K562 (cell line): Measurements from ENCODE around the gene TOM1L2. TPM values are rescaled to one million over a fixed set of nuclear protein-coding genes. Genes with fewer than 3 reads are reported as not detected.

Source experiments
- ATAC-seq: fragments of 200-7000 bp; cut with Tn5 transposase; 3 replicates; pipeline ENCODE4 v1.9.1; 2020; ENCODE audit warnings: moderate library complexity
- BruUV-seq: library from RNA; stranded (reverse); fragments of 400-500 nt; replicated peaks from 2 replicates; lab custom pipeline; 2021; lab: Mats Ljungman, UMichigan
- CTCF ChIA-PET: fragments of 300-600 bp; formaldehyde crosslinking; extraction: SDS; loops from one replicate; lab custom pipeline; 2021; ENCODE audit warnings: low intra/inter-chr PET ratio; lab: Yijun Ruan, JAX
- POLR2A ChIA-PET: fragments of 300-600, 350-650 bp; sonication (Branson Sonifier 250); formaldehyde crosslinking; extraction: SDS; loops from one replicate; lab custom pipeline; 2021; ENCODE audit warnings: antibody characterized with exemption, inconsistent platforms; lab: Yijun Ruan, JAX
- DNase-seq, 4 experiments: peaks; one replicate each; pipeline versions ENCODE4 v3.0.0 to v3.0.0-alpha.2; 2011 to 2018; ENCODE audit warnings: low spot score in 3 of 4, mixed read lengths in 3 of 4; ENCODE audit errors: extremely low read depth in 1 of 4
- FAIRE-seq: peaks from 2 replicates; lab custom pipeline; 2011; peaks lifted over from hg19 to GRCh38; lab: Jason Lieb, UNC
- H2AFZ ChIP-seq: 2 replicates; pipeline ENCODE4 v1.6.0; 2011; ENCODE audit warnings: low read depth, low read length, control low read depth, inconsistent platforms
- H3K27ac ChIP-seq: fragments of 200-600 bp; 3 replicates; pipeline ENCODE4 v1.8.0; 2011; ENCODE audit warnings: low read depth, mild to moderate bottlenecking, control low read depth, inconsistent platforms, low read length, moderate library complexity, mixed read lengths; ENCODE audit errors: extremely low read depth
- H3K27me3 ChIP-seq, 2 experiments: fragments of 300-600 bp in 1 of 2; 2 replicates in 1 of 2; 3 replicates in 1 of 2; pipeline versions ENCODE4 v1.6.0 to v1.8.0; 2011; ENCODE audit warnings: inconsistent platforms in 2 of 2, low read length in 2 of 2, mild to moderate bottlenecking in 1 of 2, mixed read lengths in 1 of 2, moderate library complexity in 1 of 2; ENCODE audit not compliant: control insufficient read depth in 2 of 2, insufficient read depth in 2 of 2
- H3K36me3 ChIP-seq: fragments of 300-600 bp; 3 replicates; pipeline ENCODE4 v1.8.0; 2011; ENCODE audit warnings: mild to moderate bottlenecking, low read length, inconsistent platforms; ENCODE audit not compliant: control insufficient read depth, insufficient read depth
- H3K4me1 ChIP-seq, 2 experiments: fragments of 200-600 bp in 1 of 2; replicated peaks in 1 of 2; 2 replicates in 1 of 2; 3 replicates in 1 of 2; pipeline versions ENCODE4 v1.5.1 to v1.8.0; 2011; ENCODE audit warnings: inconsistent platforms in 2 of 2, low read length in 2 of 2, mild to moderate bottlenecking in 1 of 2, mixed read lengths in 1 of 2, moderate library complexity in 1 of 2; ENCODE audit not compliant: control insufficient read depth in 2 of 2, insufficient read depth in 2 of 2
- H3K4me2 ChIP-seq: 2 replicates; pipeline ENCODE4 v1.6.1; 2011; ENCODE audit warnings: low read length, control low read depth, inconsistent platforms, mixed read lengths; ENCODE audit not compliant: insufficient read depth
- H3K4me3 ChIP-seq: fragments of 200-600 bp; sonication (generic), shearing (Covaris generic); 2 replicates; pipeline ENCODE4 v1.5.1; 2016; ENCODE audit warnings: control low read depth, inconsistent platforms
- H3K79me2 ChIP-seq: fragments of 200-600 bp; 3 replicates; pipeline ENCODE4 v1.8.0; 2011; ENCODE audit warnings: low read length, inconsistent platforms; ENCODE audit not compliant: control insufficient read depth, insufficient read depth
- H3K9ac ChIP-seq, 2 experiments: 2 replicates each; pipeline versions ENCODE4 v1.6.0 to v1.6.1; 2011; ENCODE audit warnings: low read depth in 2 of 2, low read length in 2 of 2, control low read depth in 1 of 2, inconsistent platforms in 1 of 2, mild to moderate bottlenecking in 1 of 2, mixed read lengths in 1 of 2; ENCODE audit not compliant: insufficient read depth in 1 of 2
- H3K9me1 ChIP-seq: one replicate; pipeline ENCODE4 v1.6.0; 2011; ENCODE audit warnings: inconsistent platforms, mild to moderate bottlenecking, low read length, moderate library complexity; ENCODE audit not compliant: control insufficient read depth, insufficient read depth
- H3K9me3 ChIP-seq: replicated peaks from 2 replicates; pipeline ENCODE4 v1.5.1; 2011; ENCODE audit warnings: low read depth, low read length, inconsistent platforms; ENCODE audit not compliant: control insufficient read depth, insufficient read depth
- H4K20me1 ChIP-seq: replicated peaks from 2 replicates; pipeline ENCODE4 v1.6.1; 2011; ENCODE audit warnings: low read length, inconsistent platforms, mixed read lengths; ENCODE audit not compliant: control insufficient read depth, insufficient read depth
- TFAM ChIP-seq: fragments of 250-450 bp; sonication (Bioruptor Pico); conservative IDR thresholded peaks from 2 replicates; pipeline ENCODE4 v1.5.0; 2021; ENCODE audit warnings: mild to moderate bottlenecking, moderate library complexity
- U2AF1 ChIP-seq: fragments of 200-400 bp; formaldehyde crosslinking; optimal IDR thresholded peaks from 2 replicates; pipeline ENCODE3; 2017; ENCODE audit warnings: mild to moderate bottlenecking, low read depth, low read length, moderate library complexity
- ZBTB2 ChIP-seq: fragments of 450-650 bp; IDR thresholded peaks from 2 replicates; pipeline ENCODE4 v1.6.1; 2016; ENCODE audit warnings: antibody characterized with exemption
- ZKSCAN1 ChIP-seq: fragments of 150-350 bp; IDR thresholded peaks from 2 replicates; pipeline ENCODE4 v1.6.1; 2016; ENCODE audit warnings: low read depth, low read length
- ZNF224 ChIP-seq: sonication (generic); formaldehyde crosslinking; IDR thresholded peaks from 2 replicates; pipeline ENCODE4 v1.8.0; 2022; ENCODE audit warnings: mild to moderate bottlenecking, missing genetic modification reagents
- ZNF232 ChIP-seq: sonication (generic); formaldehyde crosslinking; IDR thresholded peaks from 2 replicates; pipeline ENCODE4 v1.8.0; 2022; ENCODE audit warnings: mild to moderate bottlenecking, missing genetic modification reagents
- WGBS: fragments of 100-300 bp; shearing (Covaris generic); methylation state at CpG from one replicate; pipeline ENCODE4 v1.1.6; 2016; ENCODE audit warnings: low coverage, mixed read lengths; ENCODE audit not compliant: insufficient coverage; ENCODE audit errors: missing lambda C conversion rate; 5-methylcytosine and 5-hydroxymethylcytosine counted together
- in situ Hi-C: fragments of 300-500 bp; cut with MboI; formaldehyde crosslinking; loops from 4 replicates; pipeline ENCODE4 v1.15.0; 2018; ENCODE audit warnings: inconsistent platforms, mixed read lengths
- intact Hi-C: fragments of 100-400 bp; cut with micrococcal nuclease; formaldehyde crosslinking; loops from 2 replicates; pipeline ENCODE4 v1.14.2; 2022
- polyA plus RNA-seq, 8 experiments: library from polyadenylated mRNA; depleted of rRNA in 4 of 8; stranded (reverse) in 5 of 8; unstranded in 3 of 8; fragments of >200 nt; fragmentation: Nextera tagmentation in 2 of 8; fragmentation: Illumina TruSeq in 1 of 8; extraction: Ambion mirVana in 2 of 8; extraction: Trizol in 1 of 8; gene quantifications; 2 replicates each; pipeline versions ENCODE4 v1.2.1 to v1.2.3, GENCODE V29; 2011 to 2014; ENCODE audit warnings: inconsistent platforms in 1 of 8, missing spikeins in 1 of 8
- total RNA-seq, 7 experiments: library from RNA; depleted of rRNA in 6 of 7; stranded (reverse); fragments of >200 nt in 6 of 7; fragmentation: Illumina TruSeq in 2 of 7; extraction: Trizol in 2 of 7; gene quantifications; 2 replicates each; pipeline versions ENCODE4 v1.2.1 to v1.2.3, GENCODE V29; 2011 to 2021; ENCODE audit warnings: low replicate concordance in 1 of 7

Gene TOM1L2
- total and polyA plus RNA-seq, 9 of the 15 experiments (the other 6 are each of a cell fraction or from before 2014, with no cell fraction given) = 0.07 to 6.0 (median 2.5) TPM

GRCh38 chr17:17830269-17830567 is 142.0 kb downstream of the TOM1L2 start:
- Histone ChIP-seq H3K9me1 (no peaks in the 10 kb centered on the region), H2AFZ (no peak overlapping the region), H3K9me3 (no peaks in the 10 kb centered on the region), H4K20me1 (peaks cover 27% of the 10 kb centered on the region; the same call in 1 of the 2 replicates), H3K4me3 (no peak overlapping the region), H3K36me3 (peaks cover 80% of the 10 kb centered on the region; the same call in 2 of the 3 replicates), H3K4me2 (no peak overlapping the region), H3K4me1 (peaks cover 53% of the 10 kb centered on the region in 2 experiments), H3K27me3 (no peaks in the 10 kb centered on the region), H3K9ac (0 out of 4 replicates have a peak overlapping the region, but pooled peaks of 1 of the 2 experiments have one; percentile 85), H3K79me2 (peaks cover 96% of the 10 kb centered on the region), H3K27ac (no peak overlapping the region; the same call in 2 of the 3 replicates)
- BruUV-seq = no TSS peak
- in situ Hi-C loops = no loop called here
- no peak for DNase-seq
- FAIRE-seq = no peak
- CTCF ChIA-PET = no interaction called here
- TF ChIP-seq ZNF224 (CRISPR knock-in tag) = no peak
- TF ChIP-seq TFAM (CRISPR knock-in tag) = no peak
- TF ChIP-seq U2AF1 = no peak
- no peak for TF ChIP-seq ZBTB2
- no peak for TF ChIP-seq ZNF232 (CRISPR knock-in tag)
- TF ChIP-seq ZKSCAN1 = peak; percentile 75
- 96% methylated on average over 2 of the region's 2 CpGs for WGBS
- intact Hi-C loops = no loop called here
- POLR2A ChIA-PET = interaction anchor here (0.7 kb wide), 1 partner anchor 12 kb away, joined by 3 read pairs; no protein-coding TSS in a partner anchor
- no peak for ATAC-seq
